ENCODE results near the gene IKBKG. TPM values are rescaled to one million over a fixed set of nuclear protein-coding genes. Genes with fewer than 3 reads are reported as not detected.
A peak's percentile ranks its signal among the peaks of the same experiment; 100 is the strongest.
"Not testable (repeated sequence)": the region's sequence is repeated elsewhere in the genome, so short reads cannot be mapped to it uniquely, and the experiment has no call there.

IKBKG gene
- total and polyA plus RNA-seq, 2 of the 4 experiments (the other 2 are of a cell fraction) = 16.5 to 38.2 TPM

DNA sequence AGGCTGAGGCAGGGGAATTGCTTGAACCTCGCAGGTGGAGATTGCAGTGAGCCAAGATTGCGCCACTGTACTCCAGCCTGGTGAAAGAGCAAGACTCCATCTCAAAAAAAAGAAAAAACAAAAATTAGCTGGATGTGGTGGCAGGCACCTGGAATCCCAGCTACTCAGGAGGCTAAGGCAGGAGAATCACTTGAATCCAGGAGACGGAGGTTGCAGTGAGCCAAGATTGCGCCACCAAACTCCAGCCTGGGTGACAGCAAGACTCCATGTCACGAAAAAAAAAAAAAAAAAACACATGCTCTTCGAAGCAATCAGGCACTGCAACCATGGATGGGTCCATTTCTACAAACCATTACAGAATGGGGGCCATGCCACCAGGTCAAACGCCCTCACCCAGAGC, 7.1 kb upstream of the IKBKG start:
- H3K79me1 ChIP-seq (ENCODE audit: low read depth in 1 of 2, low read length in 2 of 2) = peaks cover 8 to 52% of the 10 kb centered on the region in 2 experiments; a peak in 3 of 4 replicates
- H3K23ac ChIP-seq (ENCODE audit: low read depth, low read length); H3K27ac ChIP-seq (ENCODE audit: insufficient read depth, low read length); H3K9ac ChIP-seq (ENCODE audit: low read depth, low read length); DNase-seq; H3K4me3 ChIP-seq (ENCODE audit: insufficient read depth, low read depth, low read length); POLR2A ChIA-PET (ENCODE audit: unreplicated experiment); H2BK5ac ChIP-seq (ENCODE audit: low read depth, low read length, poor library complexity, severe bottlenecking); H2AK9ac ChIP-seq (replicated peaks; ENCODE audit: low read depth, low read length, poor library complexity); H2AFZ ChIP-seq (replicated peaks; ENCODE audit: low read length, poor library complexity); H3K27me3 ChIP-seq (ENCODE audit: control insufficient read depth, insufficient read depth, low read length); H3K4me2 ChIP-seq (ENCODE audit: low read depth, low read length); intact Hi-C loops (cut with micrococcal nuclease); H4K8ac ChIP-seq (ENCODE audit: low read depth in 2 of 2, low read length in 2 of 2); H2BK20ac ChIP-seq (ENCODE audit: low read depth, low read length); ATAC-seq (ENCODE audit: low read depth); H3K9me3 ChIP-seq (ENCODE audit: control insufficient read depth, insufficient read depth, low read length); H3K56ac ChIP-seq (ENCODE audit: extremely low read depth, insufficient read depth, low read length); BruUV-seq (replicated peaks); H3K18ac ChIP-seq (ENCODE audit: low read depth, low read length); dilution Hi-C loops (cut with HindIII; ENCODE audit: low sequenced_read_pairs, unreplicated experiment): not testable (repeated sequence)
- in situ Hi-C loops (cut with MboI; ENCODE audit: low sequenced_read_pairs) = loop anchor here (25.0 kb wide), 1 partner anchor 1578 kb away; no protein-coding TSS in a partner anchor
- 64% methylated on average over 3 of the region's 7 CpGs; no CpG with 5 or more reads in 1 of the 2 experiments for WGBS, 2 experiments (ENCODE audit: extremely low coverage in 2 of 2, insufficient read length in 1 of 2)
- H3K4me1 ChIP-seq (ENCODE audit: control insufficient read depth, insufficient read depth, low read length) = peaks cover 23% of the 10 kb centered on the region
- peak overlapping the region; percentile 100; the same call in 1 of the 2 replicates for H2BK120ac ChIP-seq (ENCODE audit: low read depth, low read length)
- CTCF ChIA-PET = interaction anchor here (1.6 kb wide), 1 partner anchor 141 kb away, joined by 3 read pairs; no protein-coding TSS in a partner anchor
- H2AK5ac ChIP-seq (ENCODE audit: low read depth, low read length) = peak overlapping the region; percentile 99
- H4K20me1 ChIP-seq (ENCODE audit: insufficient read depth, low read length) = peaks cover 11% of the 10 kb centered on the region; the same call in 1 of the 2 replicates
- peak overlapping the region; percentile 100 for H3K4ac ChIP-seq (ENCODE audit: low read depth, low read length)
- H3K36me3 ChIP-seq (ENCODE audit: control insufficient read depth, insufficient read depth, low read length) = peaks cover 45% of the 10 kb centered on the region
- peak overlapping the region; percentile 96; the same call in 1 of the 3 replicates for H2BK15ac ChIP-seq (ENCODE audit: low read depth, low read length)
- 0 out of 2 replicates have a peak overlapping the region, but pooled peaks have one; percentile 98 for H3K14ac ChIP-seq (replicated peaks; ENCODE audit: low read depth, low read length)
- 0 out of 2 replicates have a peak overlapping the region, but pooled peaks have one; percentile 63 for H4K5ac ChIP-seq (ENCODE audit: low read depth, low read length)
- H3K9me1 ChIP-seq (ENCODE audit: insufficient read depth, low read length) = peaks cover 19% of the 10 kb centered on the region
- peak overlapping the region; percentile 99; the same call in 1 of the 2 replicates for H4K91ac ChIP-seq (ENCODE audit: insufficient read depth, low read depth, low read length)
